ENCODE data around the gene SYNGR3. TPM values are rescaled to one million over a fixed set of nuclear protein-coding genes. Genes with fewer than 3 reads are reported as not detected.
"Not testable (repeated sequence)": the region's sequence is repeated elsewhere in the genome, so short reads cannot be mapped to it uniquely, and the experiment has no call there.

Gene SYNGR3
- polyA plus RNA-seq, 10 donors: 0.46 to 2.1 (median 0.98) TPM

DNA sequence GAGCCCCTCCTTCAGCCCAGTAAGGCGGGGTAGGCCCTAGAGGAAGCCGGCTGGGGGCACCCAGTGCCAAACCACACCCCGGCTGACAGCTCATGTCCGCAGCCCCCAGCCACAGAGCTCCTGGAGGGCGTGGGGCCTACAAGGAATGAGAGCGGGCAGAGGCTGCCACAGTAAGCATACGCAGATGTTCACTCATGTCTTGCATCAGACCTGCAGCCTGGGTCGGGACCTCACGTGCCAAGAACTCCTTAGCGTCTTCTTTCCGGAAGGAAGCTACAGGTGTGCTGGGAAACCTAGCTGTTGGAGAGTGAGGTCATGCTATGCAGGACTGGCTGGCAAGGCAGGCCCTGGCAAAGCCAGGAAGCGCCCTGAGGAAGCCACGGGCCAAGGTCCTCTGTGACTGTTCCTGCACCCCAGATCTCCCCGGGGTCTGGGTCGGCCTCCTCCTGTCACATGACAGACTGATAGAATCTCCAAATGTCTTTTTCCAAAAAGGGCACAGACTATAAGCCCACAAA is 18.3 kb downstream of the SYNGR3 start:
- DNase-seq: no peak

DNA sequence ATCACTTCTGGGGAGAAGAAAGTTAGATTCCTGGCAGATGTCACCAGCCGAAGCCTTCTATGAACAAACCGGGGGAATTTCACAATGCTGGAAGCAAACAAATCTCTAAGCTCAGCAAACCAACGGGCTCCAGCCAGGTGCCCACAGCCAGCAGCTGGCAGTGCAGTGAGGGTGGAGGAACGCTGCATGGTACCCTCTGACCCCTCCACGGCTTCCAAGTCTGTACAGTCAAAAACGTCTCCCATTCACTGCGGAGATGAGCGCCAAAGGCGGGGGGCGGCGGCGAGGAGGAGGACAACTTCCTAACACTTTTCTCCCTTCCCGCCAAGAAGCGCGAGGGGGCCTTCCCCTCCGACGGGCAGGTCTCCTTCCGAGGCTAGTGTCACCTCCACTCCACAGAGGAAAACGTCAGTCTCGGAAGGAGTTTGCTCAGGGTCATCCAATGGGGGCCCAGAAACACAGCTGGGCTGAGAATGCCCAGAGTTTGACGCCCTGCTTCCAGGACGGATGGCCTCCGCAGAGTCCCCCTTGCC is 18.9 kb downstream of the SYNGR3 start:
- no peak for DNase-seq

DNA sequence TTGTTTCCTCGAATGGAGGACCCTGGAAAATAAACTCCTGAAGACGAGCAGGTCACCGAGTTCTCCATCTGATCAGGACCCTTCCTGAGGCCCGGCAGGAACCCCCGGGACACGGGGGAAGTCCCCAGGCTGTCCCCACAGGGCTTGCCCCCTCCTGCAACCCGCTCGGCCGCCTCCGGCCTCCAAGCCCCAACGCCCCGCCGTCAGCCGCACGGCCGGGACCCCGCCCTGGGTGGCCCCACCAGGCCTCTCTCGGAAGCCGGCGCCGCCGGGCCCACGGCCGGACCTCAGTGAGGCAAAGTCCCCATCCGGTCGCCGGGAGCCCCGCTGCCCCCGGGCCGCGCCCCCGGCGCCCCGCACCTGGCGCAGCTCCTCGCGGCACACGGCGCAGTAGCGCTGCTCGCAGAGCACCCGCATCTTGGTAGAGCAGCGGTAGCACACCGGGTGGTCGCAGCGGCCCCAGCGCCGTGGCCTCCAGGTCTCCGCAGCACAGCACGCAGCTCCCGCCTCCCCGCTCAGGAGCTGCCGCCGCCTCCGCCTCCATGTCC is 19.5 kb downstream of the SYNGR3 start:
- DNase-seq: no peak

DNA sequence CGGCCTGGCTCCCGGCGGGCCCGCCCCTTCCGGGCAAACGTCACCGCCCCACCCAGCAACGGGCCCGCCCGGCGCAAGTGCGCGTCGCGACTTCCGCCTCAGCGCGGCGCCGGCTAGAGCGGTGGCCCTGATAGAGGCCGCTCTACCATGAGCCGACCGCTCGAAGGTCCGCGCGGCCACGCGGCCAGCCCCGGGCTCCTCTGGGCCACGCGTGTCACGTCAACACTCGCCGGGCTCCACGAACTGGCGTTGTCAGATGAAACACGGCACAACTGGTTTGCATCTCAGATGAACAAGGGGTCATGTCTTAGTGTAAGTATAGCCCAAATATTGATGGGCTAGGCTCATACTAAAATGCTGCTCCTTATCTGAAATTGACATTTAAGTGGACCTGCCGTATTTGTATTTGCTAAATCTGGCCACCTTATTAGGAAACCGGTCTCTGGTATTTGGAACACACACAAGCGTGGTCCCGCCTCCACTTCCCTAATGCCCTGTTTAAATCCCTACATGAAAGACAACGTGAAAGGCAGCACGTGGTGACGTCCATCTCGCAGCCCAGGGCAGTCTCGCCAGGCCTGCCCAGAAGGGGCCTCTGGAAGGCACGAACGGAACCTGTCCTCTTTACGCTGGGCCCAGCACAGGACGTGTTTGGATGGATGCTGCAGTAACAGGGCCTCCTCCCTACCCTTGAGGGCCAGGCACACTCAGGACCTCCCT is 20.2 kb downstream of the SYNGR3 start, which contains the start of gene ZNF598:
ZNF598 (minus strand) TSS at position 31 of the 720 bp plus-strand sequence.
- peak; percentile 87 to 94 (median 92) for DNase-seq

DNA sequence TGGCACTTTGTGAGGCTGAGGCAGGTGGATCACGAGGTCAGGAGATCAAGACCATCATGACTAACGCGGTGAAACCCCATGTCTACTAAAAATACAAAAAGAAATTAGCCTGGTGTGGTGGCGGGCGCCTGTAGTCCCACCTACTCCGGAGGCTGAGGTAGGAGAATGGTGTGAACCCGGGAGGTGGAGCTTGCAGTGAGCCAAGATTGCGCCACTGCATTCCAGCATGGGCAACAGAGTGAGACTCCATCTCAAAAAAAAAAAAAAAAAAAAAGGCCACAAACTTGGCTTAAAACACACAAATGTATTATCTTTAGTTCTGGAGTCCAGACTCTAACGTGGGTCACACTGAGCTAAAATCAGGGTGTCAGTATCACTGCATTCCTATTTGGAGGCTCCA is 22.0 kb downstream of the SYNGR3 start:
- not testable (repeated sequence) for DNase-seq

DNA sequence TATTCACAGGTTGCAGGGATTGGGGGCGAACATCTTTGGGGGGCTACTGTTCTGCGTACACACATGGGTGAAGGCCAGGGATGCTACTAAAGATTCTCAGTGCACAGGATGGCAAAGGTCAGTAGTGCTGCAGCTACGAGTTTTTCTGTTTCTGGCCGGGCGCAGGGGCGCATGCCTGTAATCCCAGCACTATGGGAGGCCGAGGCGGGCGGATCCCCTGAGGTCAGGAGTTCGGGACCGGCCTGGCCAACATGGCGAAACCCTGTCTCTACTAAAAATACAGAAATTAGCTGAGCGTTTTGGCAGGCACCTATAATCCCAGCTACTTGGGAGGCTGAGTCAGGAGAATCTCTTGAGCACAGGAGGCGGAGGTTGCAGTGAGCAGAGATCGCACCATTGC is 23.8 kb downstream of the SYNGR3 start:
- DNase-seq: no peak

DNA sequence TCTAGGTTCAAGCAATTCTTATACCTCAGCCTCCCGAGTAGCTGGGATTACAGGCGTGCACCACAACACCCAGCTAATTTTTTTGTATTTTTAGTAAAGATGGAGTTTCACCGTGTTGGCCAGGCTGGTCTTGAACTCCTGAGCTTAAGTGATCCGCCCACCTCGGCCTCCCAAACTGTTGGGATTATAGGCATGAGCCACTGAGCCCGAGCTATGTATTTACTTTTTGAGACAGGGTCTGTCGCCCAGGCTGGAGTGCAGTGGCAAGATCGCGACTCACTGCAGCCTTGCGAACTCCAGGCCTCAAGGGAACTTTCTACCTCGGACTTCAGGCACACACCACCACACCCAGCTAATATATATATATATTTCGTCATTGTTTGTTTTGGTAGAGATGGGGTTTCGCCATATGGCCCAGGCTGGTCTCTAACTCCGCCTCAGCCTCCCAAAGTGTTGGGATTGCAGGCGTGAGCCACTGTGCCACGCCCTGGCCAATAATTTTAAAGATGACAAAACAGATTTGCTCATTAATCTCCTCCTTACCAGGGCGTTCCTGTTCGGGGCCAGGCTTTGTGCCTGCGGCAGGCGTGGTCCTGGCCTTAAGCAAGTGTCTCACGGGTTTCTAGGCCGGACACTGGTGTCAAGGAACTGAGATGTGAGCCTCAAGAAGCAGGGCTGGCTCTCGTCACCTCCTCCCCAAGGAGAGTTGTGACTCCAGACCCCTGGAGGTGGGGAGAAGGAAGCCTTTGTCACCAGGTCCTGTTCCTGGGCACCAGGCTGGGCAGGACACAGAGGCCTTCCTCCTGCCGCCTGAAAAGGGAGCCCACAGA is 25.6 kb downstream of the SYNGR3 start:
- no peak for DNase-seq

DNA sequence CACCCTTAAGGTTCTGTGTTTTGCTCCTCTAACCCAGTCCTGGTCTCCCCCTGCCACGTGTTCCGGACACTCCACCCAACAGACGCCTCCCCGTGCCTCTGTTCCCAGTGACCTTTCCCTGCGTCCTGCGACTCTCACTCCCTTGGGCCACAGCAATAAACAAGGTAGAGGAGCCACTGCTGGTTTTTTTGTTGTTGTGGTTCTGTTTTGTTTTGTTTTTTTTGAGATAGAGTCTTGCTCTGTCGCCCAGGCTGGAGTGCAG is 26.1 kb downstream of the SYNGR3 start:
- no peak for DNase-seq

DNA sequence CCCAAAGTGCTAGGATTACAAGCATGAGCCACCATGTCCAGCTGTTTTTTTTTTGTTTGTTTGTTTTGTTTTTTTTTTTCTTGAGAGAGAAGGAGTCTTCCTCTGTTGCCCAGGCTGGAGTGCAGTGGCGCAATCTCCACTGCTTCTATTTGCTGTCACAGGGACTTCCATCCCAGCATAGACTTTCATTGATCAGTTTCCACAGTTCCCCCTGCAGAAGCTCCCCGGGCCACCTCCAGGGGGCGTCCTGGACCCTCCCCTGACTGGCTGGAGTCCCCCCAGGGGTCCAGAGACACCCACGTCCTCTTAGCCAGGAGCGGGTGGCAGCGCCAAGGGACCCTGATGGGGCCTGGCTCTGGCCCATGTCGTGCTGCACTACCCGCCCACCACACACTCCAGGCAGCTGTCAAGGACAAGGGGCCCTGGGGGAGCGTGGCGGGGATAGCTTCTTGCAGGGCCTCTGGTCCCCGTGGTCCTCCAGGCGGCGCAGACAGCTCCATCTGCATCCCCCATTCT is 26.7 kb downstream of the SYNGR3 start:
- no peak for DNase-seq

DNA sequence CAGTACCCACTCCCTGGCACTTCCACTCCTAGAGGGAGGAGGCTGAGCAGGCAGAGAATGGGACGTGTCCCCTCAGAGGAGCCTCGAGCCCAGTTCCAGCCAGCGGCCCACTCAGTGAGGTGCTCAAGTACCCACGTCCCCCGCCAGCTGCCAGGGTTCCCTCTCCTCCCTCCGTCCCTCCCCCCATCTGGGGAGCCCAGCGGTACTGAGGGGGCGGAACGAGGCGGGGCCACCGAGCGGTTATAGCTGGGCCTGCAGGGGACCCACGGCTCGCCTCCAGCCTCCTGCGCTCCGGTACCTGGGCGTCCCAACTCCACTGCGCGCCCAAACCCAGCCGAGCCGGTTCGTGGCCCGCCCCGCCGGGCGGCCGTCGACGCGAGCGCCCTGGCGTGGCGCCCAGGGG is 29.7 kb downstream of the SYNGR3 start, which contains the start of gene NPW:
NPW (plus strand) TSS at position 268 of the 403 bp plus-strand sequence.
- peak in 1 of 3 donors; percentile 52 for DNase-seq

DNA sequence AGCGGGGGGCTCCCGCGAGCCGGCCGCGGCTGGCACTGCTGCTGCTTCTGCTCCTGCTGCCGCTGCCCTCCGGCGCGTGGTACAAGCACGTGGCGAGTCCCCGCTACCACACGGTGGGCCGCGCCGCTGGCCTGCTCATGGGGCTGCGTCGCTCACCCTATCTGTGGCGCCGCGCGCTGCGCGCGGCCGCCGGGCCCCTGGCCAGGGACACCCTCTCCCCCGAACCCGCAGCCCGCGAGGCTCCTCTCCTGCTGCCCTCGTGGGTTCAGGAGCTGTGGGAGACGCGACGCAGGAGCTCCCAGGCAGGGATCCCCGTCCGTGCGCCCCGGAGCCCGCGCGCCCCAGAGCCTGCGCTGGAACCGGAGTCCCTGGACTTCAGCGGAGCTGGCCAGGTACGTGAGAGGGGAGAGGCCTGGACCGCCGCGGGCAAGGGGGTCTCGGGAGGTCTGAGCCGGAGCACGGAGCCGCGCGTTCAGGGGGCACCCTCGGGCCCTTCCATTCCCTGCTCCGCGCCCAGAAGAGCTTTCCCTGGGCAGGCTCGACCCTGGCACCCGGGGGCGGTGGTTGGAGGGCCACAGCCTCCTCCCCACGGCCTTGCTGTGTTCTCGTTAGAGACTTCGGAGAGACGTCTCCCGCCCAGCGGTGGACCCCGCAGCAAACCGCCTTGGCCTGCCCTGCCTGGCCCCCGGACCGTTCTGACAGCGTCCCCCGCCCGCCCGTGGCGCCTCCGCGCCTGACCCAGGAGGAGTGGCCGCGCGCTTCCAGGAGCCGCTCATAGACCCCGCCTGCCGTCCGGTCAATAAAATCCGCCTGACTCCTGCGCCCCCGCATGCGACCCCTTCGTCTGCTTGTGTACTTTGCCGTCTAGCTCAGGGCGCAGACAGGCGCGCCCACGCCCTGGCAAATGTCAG is 30.4 kb downstream of the SYNGR3 start:
- DNase-seq: peak in 1 of 3 donors; percentile 61

DNA sequence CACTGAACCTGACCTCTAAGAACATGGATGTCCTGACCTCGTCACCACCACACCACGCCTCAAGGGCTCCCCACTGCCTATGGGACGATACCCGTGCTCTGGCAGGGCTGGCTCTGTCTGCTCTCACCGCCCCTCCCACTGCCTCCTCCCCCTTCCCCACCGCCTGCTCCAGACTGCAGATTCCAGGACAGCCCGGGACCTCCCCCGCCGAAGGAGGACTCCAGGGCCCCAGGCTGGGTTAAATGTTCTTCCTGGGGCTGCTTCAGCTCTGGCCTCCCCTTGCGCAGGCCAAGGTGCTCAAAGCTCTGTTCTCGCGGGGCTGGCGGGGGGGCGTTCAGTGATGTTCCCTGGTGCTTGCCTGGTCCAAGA is 32.9 kb downstream of the SYNGR3 start:
- DNase-seq: no peak

DNA sequence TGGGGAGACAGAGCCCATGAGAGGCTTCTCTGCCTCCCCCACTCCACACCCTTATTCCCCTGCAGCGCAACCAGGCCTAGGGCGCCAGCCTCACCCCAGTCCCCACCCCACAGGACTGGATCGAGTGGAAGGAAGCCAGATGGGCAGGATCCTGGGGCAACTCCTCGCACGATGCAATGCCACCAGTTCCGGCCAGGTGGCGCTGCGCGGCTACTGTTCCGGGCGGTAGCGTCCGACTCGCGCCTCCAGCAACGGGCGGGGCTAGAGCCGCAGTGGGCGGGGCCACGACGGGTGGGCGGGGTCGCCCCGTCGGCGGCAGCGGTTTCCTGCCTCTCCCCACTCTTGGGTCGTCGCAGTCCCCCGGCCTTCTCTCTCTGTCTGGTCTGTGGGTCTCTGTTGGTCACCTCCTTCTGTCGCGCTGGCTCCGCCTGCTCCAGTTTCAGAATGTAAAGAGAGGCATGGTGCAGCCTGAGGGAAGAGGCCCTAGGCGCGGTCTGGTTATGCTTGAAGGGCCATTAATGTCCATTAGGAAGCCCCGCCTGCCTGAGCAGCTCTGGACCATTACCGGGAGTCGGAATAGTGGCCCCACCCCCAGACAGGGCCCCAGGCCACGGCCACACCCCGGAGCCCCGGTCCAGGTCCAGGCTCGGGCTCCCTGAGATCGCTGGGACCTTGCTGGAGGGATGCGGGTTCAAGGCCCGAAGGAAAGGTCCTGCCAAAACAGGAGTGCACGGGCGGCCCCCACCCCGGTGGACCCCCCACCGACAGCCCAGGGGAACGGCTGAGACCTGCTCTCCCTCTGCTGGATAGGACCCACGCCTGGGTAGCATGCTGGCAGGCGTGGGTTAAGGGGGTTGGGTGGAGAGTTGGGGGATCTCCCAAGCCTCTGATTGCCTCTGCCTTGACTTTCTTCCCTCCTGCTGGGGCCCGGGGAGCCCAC is 33.6 kb downstream of the SYNGR3 start:
- peak; percentile 85 to 95 (median 93) for DNase-seq

DNA sequence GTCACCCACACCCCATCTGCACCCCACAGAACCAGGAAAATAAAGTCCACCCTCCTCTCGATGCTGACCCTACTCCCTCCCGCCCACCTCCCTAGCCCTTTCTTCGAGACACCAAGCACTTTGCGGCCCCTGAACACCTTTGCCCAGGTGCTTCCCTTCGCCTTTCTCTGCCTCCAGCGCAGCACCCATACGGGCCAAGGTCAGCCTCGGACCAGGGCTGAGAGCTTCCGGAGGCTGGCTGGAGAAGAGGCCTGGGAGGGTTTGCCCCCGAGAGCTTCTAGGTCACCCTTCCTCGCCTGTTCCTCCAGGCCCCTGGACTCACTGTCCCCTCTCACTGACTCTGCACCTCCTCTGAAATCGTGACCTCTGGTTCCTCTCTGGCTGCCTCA is 34.3 kb downstream of the SYNGR3 start:
- no peak for DNase-seq

DNA sequence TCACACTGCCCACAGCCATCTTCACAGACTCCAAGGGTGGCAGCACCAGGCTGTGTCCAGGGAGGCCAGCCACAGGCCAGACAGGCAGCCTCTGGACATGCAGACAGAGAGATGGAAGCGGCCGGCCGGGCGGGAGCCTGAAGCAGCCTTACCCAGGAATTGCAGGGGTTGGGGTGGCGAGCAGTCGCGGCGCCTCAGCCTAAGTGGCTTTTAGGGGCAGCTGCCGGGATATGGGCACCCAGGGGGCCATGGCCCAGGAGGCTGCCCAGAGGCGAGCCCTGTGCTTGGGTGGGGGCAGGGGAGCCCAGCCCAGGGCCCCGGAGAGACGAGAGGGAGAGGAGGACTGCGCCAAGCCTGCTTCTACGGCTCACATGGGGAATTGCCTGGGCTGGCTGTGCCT is 35.5 kb downstream of the SYNGR3 start:
- DNase-seq: peak in 1 of 3 donors; percentile 3

DNA sequence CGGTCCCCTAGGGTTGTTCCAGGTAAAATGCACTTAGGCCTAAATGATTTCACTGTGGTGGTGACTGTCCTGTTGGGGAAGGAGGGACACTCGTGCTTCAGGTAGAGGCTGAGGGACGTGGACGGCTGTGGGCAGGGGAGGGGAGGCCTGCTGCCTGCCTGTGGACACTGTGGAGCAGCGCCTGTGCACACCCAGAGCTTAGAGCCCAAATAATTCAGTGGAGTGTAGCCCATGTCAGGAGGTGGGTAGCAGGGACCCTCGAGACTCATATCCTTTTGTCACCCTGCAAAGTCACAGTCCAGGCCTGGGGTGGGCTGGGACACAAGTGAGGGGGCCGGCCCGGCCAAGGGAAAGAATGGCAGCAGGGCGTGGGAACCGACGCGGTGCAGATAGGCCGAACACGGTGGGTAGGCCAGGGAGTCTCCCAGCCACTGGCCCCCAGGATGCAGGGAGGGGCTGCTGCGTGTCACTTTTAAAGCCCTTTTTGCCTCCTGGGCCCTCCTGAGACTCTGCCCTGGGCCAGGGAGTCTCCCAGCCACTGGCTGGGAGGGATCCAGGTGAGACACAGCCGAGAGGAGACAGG is 36.2 kb downstream of the SYNGR3 start:
- DNase-seq: peak in 1 of 3 donors; percentile 8

DNA sequence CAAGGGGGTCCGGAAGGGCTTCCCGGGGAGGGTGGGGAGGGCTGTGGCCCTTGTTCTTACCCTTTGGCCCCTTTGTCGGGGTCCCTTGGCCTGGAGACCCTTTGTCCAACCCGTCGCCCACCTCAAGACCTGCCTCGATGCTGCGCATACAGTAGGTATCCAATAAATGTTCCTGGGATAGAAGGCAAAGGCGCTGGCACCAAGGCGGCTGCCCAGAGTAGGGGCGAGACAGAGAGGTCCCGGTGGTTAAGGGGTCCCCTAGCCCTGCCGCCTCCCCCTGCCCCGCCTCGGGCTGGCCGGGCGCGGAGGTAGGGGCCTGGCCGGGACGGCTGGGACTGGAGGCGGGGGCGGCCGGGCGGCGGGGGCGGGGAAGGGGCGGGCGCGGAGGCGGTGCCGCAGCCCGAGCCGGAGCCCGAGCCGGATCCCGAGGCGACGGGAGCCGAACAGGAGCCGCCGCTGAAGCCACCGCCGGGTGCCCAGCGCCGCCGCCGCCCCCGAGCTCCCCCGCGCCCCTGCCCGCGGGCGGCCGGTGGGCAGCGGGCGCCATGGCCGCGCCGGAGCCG is 36.8 kb downstream of the SYNGR3 start, which contains the start of gene NHERF2:
NHERF2 (plus strand) TSS at position 442 of the 563 bp plus-strand sequence; CDS start at position 546, 104 bp downstream.
- peak in 1 of 3 donors; percentile 52 for DNase-seq

DNA sequence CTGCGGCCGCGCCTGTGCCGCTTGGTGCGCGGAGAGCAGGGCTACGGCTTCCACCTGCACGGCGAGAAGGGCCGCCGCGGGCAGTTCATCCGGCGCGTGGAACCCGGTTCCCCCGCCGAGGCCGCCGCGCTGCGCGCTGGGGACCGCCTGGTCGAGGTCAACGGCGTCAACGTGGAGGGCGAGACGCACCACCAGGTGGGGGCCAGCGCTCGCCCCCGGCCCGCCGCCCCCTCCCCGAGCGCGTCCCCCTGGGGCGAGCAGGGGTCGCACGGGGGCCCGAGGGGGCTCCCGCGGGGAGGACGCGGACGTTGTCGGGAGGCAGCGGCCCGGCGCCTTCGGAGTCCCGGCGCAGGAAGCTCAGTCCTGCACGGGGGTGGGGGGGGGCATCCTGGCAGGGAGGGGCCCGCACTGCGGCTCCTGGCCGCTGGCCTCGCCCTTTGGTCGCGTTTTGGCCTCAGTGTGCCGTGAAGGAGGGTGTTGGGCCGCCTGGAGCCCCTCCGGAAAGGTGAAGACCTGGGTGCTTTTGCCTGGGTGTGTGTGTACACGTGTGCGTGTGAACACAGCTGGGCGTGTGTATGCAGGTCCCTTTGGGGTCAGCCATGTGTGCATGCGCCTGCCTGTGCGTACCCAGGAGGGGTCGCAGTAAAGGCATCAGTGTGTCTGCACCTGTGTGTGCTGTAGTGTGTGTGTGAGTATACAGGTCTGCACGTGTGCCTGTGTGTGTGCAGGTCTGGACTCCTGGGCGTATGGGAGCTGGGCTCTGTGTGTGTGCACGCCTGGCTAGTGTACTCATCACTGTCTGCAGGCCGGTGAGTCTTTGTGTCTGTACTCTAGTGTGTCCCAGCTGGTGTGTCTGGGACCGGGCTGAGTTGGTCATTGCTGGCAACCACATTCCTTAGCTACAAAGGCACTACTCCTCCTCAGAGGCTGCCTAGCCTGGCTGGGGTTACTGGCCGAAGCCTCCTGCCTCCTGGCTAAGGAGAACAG is 37.5 kb downstream of the SYNGR3 start:
- peak in 1 of 3 donors; percentile 46 for DNase-seq
